ENCODE measurements around the gene LAMA2.

DNA sequence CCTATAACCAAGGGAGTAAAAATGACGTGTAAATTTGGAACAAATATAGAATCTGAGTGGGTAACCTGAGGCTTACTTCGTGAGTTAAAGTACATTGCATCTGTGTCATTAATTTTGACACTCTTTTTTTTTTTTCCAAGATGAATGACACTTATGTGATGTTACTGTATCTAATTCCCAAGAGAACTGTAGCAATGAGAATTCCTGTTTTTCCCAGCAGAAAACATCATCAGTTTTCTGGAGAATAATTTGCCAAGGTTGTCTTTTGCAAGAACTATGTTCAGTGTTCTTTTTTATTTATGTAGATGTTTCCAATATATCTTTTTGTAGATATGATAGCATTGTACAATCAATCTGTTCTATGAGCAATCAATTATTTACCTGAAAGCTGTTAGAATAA, 543.4 kb downstream of the LAMA2 start:
- TF ChIP-seq, protein P1, sequence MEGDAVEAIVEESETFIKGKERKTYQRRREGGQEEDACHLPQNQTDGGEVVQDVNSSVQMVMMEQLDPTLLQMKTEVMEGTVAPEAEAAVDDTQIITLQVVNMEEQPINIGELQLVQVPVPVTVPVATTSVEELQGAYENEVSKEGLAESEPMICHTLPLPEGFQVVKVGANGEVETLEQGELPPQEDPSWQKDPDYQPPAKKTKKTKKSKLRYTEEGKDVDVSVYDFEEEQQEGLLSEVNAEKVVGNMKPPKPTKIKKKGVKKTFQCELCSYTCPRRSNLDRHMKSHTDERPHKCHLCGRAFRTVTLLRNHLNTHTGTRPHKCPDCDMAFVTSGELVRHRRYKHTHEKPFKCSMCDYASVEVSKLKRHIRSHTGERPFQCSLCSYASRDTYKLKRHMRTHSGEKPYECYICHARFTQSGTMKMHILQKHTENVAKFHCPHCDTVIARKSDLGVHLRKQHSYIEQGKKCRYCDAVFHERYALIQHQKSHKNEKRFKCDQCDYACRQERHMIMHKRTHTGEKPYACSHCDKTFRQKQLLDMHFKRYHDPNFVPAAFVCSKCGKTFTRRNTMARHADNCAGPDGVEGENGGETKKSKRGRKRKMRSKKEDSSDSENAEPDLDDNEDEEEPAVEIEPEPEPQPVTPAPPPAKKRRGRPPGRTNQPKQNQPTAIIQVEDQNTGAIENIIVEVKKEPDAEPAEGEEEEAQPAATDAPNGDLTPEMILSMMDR (IDR thresholded peaks at IDR 0.05): no peak
- TF ChIP-seq POLR2A (IDR thresholded peaks at IDR 0.05): no peak
